ENCODE results near the gene PSMD1. TPM values are rescaled to one million over a fixed set of nuclear protein-coding genes. Genes with fewer than 3 reads are reported as not detected.
"Not testable (repeated sequence)": the region's sequence is repeated elsewhere in the genome, so short reads cannot be mapped to it uniquely, and the experiment has no call there.

PSMD1 gene
- total RNA-seq, 1 donor from 2014 or later: 132 TPM

DNA sequence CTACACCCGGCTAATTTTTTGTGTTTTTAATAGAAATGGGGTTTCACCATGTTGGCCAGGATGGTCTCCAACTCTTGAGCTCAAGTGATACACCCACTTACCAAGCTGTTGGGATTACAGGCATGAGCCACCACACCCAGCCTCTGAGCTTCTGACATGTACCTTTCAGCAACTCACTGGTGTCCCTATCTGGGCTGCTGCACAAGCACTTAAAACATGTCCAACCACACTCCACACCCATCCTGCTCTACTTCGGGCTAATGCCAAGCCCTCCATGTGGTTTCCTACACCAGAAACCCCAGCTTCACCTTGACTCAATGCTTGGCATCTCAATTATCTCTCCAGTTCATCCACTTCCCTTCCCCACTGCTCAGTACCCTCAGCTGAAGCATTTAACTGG, 119.4 kb downstream of the PSMD1 start:
- Histone ChIP-seq H3K36me3 (no peaks in the 10 kb centered on the region), H3K4me1 (peaks cover 21% of the 10 kb centered on the region), H3K79me2 (ENCODE audit: low read depth) (no peaks in the 10 kb centered on the region), H3F3A (ENCODE audit: low read depth) (peaks cover 30% of the 10 kb centered on the region), H3K9me3 (ENCODE audit: low read depth) (no peaks in the 10 kb centered on the region), H3K4me3 (no peak overlapping the region), H3K4me2 (no peak overlapping the region), H4K20me1 (ENCODE audit: low read depth) (no peaks in the 10 kb centered on the region), H3K27ac (peak overlapping the region; percentile 53), H3K9ac (no peak overlapping the region), H2AFZ (replicated peaks) (no peak overlapping the region), H3K27me3 (no peaks in the 10 kb centered on the region)
- peaks cover 12% of the 10 kb centered on the region for H3K4me1 Mint-ChIP-seq
- DNase-seq (ENCODE audit: low spot score): no peak
- no peak overlapping the region for H3K27ac Mint-ChIP-seq
- no peaks in the 10 kb centered on the region for H3K9me3 Mint-ChIP-seq
- no peak for TF ChIP-seq EZH2phosphoT487 (IDR thresholded peaks at IDR 0.05)
- H3K27me3 Mint-ChIP-seq (ENCODE audit: insufficient read depth, low read depth): peaks cover 2% of the 10 kb centered on the region
- no peak overlapping the region for H3K4me3 Mint-ChIP-seq
- peaks cover 19% of the 10 kb centered on the region for H3K36me3 Mint-ChIP-seq

GRCh38 chr2:231177156-231178025, 120.7 kb downstream of the PSMD1 start:
- Histone ChIP-seq H3K27me3 (no peaks in the 10 kb centered on the region), H3K36me3 (no peaks in the 10 kb centered on the region), H2AFZ (replicated peaks) (no peak overlapping the region), H3K4me2 (no peak overlapping the region), H4K20me1 (ENCODE audit: low read depth) (no peaks in the 10 kb centered on the region), H3K9ac (no peak overlapping the region), H3K4me1 (peaks cover 23% of the 10 kb centered on the region), H3K79me2 (ENCODE audit: low read depth) (no peaks in the 10 kb centered on the region), H3F3A (ENCODE audit: low read depth) (peaks cover 30% of the 10 kb centered on the region), H3K27ac (peak overlapping the region; percentile 41), H3K9me3 (ENCODE audit: low read depth) (no peaks in the 10 kb centered on the region), H3K4me3 (no peak overlapping the region)
- no peak for TF ChIP-seq EZH2 (IDR thresholded peaks at IDR 0.05)
- TF ChIP-seq, protein P1, sequence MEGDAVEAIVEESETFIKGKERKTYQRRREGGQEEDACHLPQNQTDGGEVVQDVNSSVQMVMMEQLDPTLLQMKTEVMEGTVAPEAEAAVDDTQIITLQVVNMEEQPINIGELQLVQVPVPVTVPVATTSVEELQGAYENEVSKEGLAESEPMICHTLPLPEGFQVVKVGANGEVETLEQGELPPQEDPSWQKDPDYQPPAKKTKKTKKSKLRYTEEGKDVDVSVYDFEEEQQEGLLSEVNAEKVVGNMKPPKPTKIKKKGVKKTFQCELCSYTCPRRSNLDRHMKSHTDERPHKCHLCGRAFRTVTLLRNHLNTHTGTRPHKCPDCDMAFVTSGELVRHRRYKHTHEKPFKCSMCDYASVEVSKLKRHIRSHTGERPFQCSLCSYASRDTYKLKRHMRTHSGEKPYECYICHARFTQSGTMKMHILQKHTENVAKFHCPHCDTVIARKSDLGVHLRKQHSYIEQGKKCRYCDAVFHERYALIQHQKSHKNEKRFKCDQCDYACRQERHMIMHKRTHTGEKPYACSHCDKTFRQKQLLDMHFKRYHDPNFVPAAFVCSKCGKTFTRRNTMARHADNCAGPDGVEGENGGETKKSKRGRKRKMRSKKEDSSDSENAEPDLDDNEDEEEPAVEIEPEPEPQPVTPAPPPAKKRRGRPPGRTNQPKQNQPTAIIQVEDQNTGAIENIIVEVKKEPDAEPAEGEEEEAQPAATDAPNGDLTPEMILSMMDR (IDR thresholded peaks at IDR 0.05): no peak
- no peak for TF ChIP-seq EZH2phosphoT487 (IDR thresholded peaks at IDR 0.05)
- Mint-ChIP-seq H3K36me3 (peaks cover 14% of the 10 kb centered on the region), H3K4me1 (peaks cover 18% of the 10 kb centered on the region), H3K27me3 (ENCODE audit: insufficient read depth, low read depth) (peaks cover 2% of the 10 kb centered on the region), H3K4me3 (no peak overlapping the region), H3K9me3 (no peaks in the 10 kb centered on the region), H3K27ac (peak overlapping the region; percentile 11)
- no peak for DNase-seq (ENCODE audit: low spot score)

DNA sequence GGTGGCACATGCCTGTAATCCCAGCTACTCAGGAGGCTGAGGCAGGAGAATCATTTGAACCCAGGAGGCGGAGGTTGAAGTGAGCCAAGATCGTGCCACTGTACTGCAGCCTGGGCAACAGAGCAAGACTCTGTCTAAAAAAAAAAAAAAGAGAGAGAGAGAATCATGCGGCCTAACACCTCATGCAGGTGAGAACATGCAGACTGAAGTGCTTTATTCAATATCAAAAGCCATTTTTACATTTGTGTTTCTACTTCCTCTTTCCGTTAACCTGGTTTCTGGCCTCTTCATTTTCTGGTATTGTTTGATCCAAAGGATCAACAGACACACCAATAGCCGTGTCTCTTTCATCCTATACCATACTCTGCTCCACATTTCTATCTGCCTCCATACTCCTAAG, 122.1 kb downstream of the PSMD1 start:
- Histone ChIP-seq H3K4me1 (peaks cover 21% of the 10 kb centered on the region), H3F3A (ENCODE audit: low read depth) (peaks cover 30% of the 10 kb centered on the region)
- not testable (repeated sequence) for H3K4me3 Mint-ChIP-seq; H3K9ac ChIP-seq; DNase-seq (ENCODE audit: low spot score); H3K9me3 Mint-ChIP-seq; H3K4me3 ChIP-seq; H3K27ac ChIP-seq; H3K4me2 ChIP-seq; H3K9me3 ChIP-seq (ENCODE audit: low read depth); H3K27me3 Mint-ChIP-seq (ENCODE audit: insufficient read depth, low read depth); H3K79me2 ChIP-seq (ENCODE audit: low read depth); H3K27me3 ChIP-seq; H4K20me1 ChIP-seq (ENCODE audit: low read depth); H2AFZ ChIP-seq (replicated peaks); H3K36me3 Mint-ChIP-seq; H3K36me3 ChIP-seq
- Mint-ChIP-seq H3K4me1 (peaks cover 21% of the 10 kb centered on the region), H3K27ac (peak overlapping the region; percentile 46)

- no peak overlapping the region for H3K27ac Mint-ChIP-seq
- no peak overlapping the region for H3K4me3 Mint-ChIP-seq
- H4K20me1 ChIP-seq (ENCODE audit: low read depth): no peaks in the 10 kb centered on the region
- H3K4me2 ChIP-seq: no peak overlapping the region
- TF ChIP-seq EZH2phosphoT487 (IDR thresholded peaks at IDR 0.05) (no peak), EZH2 (IDR thresholded peaks at IDR 0.05) (no peak)
- TF ChIP-seq, protein P1 (IDR thresholded peaks at IDR 0.05): no peak
- peak overlapping the region; percentile 32 for H2AFZ ChIP-seq (replicated peaks)
- no peak overlapping the region for H3K27ac ChIP-seq
- no peaks in the 10 kb centered on the region for H3K27me3 ChIP-seq
- H3K4me1 Mint-ChIP-seq: peaks cover 21% of the 10 kb centered on the region
- no peak overlapping the region for H3K4me3 ChIP-seq
- peaks cover 2% of the 10 kb centered on the region for H3K27me3 Mint-ChIP-seq (ENCODE audit: insufficient read depth, low read depth)
- H3K4me1 ChIP-seq: peaks cover 20% of the 10 kb centered on the region
- peaks cover 3% of the 10 kb centered on the region for H3K36me3 Mint-ChIP-seq
- DNase-seq (ENCODE audit: low spot score): no peak
- no peaks in the 10 kb centered on the region for H3K9me3 Mint-ChIP-seq
- H3K79me2 ChIP-seq (ENCODE audit: low read depth): no peaks in the 10 kb centered on the region
- no peaks in the 10 kb centered on the region for H3K36me3 ChIP-seq
- peaks cover 26% of the 10 kb centered on the region for H3F3A ChIP-seq (ENCODE audit: low read depth)
- H3K9me3 ChIP-seq (ENCODE audit: low read depth): no peaks in the 10 kb centered on the region
- no peak overlapping the region for H3K9ac ChIP-seq
Measured at GRCh38 chr2:231181860-231182512, 125.3 kb downstream of the PSMD1 start.

All from neural progenitor cell (in vitro differentiated cells).